Ishikawa (cell line): ENCODE data around the gene ERG.

ENCODE experiments used
- CEBPB ChIP-seq: IDR thresholded peaks from 2 replicates; pipeline ENCODE4 v1.6.1; 2012
- CREB1 ChIP-seq: IDR thresholded peaks from 2 replicates; pipeline ENCODE4 v1.6.1; 2012; ENCODE audit warnings: low read depth
- EGR1 ChIP-seq: IDR thresholded peaks from 2 replicates; pipeline ENCODE4 v1.6.1; 2012
- EP300 ChIP-seq: IDR thresholded peaks from 2 replicates; pipeline ENCODE4 v1.6.1; 2012; ENCODE audit warnings: borderline replicate concordance
- FOXM1 ChIP-seq: IDR thresholded peaks from 2 replicates; pipeline ENCODE4 v1.6.1; 2012; ENCODE audit warnings: low read depth, borderline replicate concordance
- MAX ChIP-seq: IDR thresholded peaks from 2 replicates; pipeline ENCODE4 v1.6.1; 2012
- NFIC ChIP-seq: IDR thresholded peaks from 2 replicates; pipeline ENCODE4 v1.6.1; 2012
- RAD21 ChIP-seq: IDR thresholded peaks from 2 replicates; pipeline ENCODE4 v1.6.1; 2012; ENCODE audit warnings: low read depth
- REST ChIP-seq: IDR thresholded peaks from 2 replicates; pipeline ENCODE4 v1.6.1; 2012; ENCODE audit warnings: low read depth, mild to moderate bottlenecking
- TAF1 ChIP-seq: IDR thresholded peaks from 2 replicates; pipeline ENCODE4 v1.6.1; 2012; ENCODE audit warnings: low read depth, mild to moderate bottlenecking
- TCF12 ChIP-seq: IDR thresholded peaks from 2 replicates; pipeline ENCODE4 v1.6.1; 2012; ENCODE audit warnings: low read depth
- TEAD4 ChIP-seq: IDR thresholded peaks from 2 replicates; pipeline ENCODE4 v1.6.1; 2012
- YY1 ChIP-seq: IDR thresholded peaks from 2 replicates; pipeline ENCODE4 v1.6.1; 2012; ENCODE audit warnings: low read depth
- ZBTB7A ChIP-seq: IDR thresholded peaks from 2 replicates; pipeline ENCODE4 v1.6.1; 2012; ENCODE audit warnings: low read depth
- TF ChIP-seq, protein P1 (sequence below): IDR thresholded peaks from 2 replicates; pipeline ENCODE4 v1.6.1; 2012

ERG gene

GRCh38 chr21:38430401-38430984, 67.8 kb downstream of the ERG start:
- TF ChIP-seq FOXM1 (no peak), CEBPB (no peak), TCF12 (no peak)

DNA sequence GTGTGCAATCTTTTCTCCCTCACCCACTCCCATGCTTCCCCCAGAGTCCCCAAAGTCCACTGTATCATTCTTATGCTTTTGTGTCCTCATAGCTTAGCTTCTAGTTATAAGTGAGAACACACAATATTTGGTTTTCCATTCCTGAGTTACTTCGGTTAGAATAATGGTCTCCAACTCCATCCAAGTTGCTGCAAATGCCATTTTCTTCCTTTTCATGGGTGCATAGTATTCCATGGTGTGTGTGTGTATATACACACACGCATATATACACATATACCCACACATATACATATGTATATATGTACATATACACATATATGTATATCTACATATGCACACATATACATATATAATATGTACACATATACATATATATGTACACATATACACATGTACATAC, 69.3 kb downstream of the ERG start:
- TF ChIP-seq TAF1 (no peak), RAD21 (no peak), FOXM1 (no peak), NFIC (no peak), CREB1 (no peak), YY1 (no peak), EP300 (no peak), EGR1 (no peak), ZBTB7A (no peak)
- TF ChIP-seq, protein P1, sequence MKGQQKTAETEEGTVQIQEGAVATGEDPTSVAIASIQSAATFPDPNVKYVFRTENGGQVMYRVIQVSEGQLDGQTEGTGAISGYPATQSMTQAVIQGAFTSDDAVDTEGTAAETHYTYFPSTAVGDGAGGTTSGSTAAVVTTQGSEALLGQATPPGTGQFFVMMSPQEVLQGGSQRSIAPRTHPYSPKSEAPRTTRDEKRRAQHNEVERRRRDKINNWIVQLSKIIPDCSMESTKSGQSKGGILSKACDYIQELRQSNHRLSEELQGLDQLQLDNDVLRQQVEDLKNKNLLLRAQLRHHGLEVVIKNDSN, result no peak

DNA sequence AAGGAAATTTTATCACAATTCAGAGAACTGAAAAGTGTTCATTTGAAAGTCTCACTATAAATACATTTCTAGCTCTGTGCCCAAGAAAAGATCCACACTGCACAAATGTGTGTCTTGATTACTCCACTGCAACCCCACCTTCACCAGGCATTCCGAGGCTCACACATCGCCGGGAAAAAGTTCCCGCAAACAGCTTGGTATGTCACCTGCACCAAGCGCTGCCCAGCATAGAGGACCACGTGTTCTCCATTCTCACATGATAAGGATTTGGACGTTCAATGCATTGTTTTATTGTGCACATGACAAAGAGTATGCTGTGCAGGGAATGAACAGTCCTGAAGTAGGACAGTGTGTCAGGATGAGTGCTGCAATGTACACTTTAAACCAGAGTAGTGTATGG, 70.1 kb downstream of the ERG start:
- TF ChIP-seq ZBTB7A (no peak), FOXM1 (no peak), RAD21 (no peak), TEAD4 (no peak), TCF12 (no peak), TAF1 (no peak), EGR1 (no peak), YY1 (no peak), CREB1 (no peak), NFIC (no peak)
- TF ChIP-seq, protein P1, result no peak

DNA sequence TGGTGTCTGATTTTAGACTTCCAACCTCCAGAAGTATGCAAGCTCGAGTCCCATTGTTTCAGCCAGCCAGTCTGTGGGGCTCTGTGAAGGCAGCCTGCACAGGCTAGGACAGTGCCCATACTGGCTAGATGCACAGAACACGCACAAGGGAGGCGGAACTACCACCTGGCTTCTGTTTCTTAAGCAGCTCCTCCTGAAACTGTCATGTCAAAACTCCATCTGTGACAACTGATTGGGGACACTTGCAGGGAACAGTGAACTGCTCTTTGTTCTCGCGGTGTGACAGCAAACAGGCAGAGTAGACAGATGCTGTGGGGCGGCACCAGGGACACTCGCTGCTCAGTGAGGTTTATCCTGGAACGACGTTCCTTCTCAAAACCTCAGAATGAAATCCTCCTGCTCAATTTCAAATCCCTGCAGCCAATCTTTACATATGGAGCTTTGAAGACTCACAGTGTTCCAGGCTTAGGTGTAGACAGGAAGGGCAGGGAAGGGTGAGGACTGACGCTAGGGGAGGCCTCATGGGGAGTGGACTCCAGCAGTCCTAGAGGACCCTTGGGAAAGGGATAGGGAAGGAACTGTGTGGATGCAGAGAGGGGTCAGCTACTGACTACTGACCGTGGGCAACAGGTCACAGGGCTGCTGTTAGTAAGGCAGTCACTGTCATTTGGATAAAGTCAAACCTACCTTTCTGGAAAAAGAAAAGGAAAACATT, 73.8 kb downstream of the ERG start:
- TF ChIP-seq FOXM1 (no peak), TAF1 (no peak), TEAD4 (no peak), CREB1 (no peak), YY1 (no peak), CEBPB (no peak), RAD21 (no peak), NFIC (no peak), ZBTB7A (no peak), EGR1 (no peak), EP300 (no peak), REST (no peak), TCF12 (no peak), MAX (no peak)
- TF ChIP-seq, protein P1, result no peak

- TF ChIP-seq FOXM1, result no peak
- TF ChIP-seq EP300, result no peak
- no peak for TF ChIP-seq NFIC
Observed at GRCh38 chr21:38422082-38422481, 76.2 kb downstream of the ERG start.

- no peak for TF ChIP-seq CEBPB
- TF ChIP-seq TEAD4, result no peak
- no peak for TF ChIP-seq YY1
- no peak for TF ChIP-seq EP300
- no peak for TF ChIP-seq FOXM1
- TF ChIP-seq MAX, result no peak
- TF ChIP-seq RAD21, result no peak
Observed at GRCh38 chr21:38420140-38420539, 78.1 kb downstream of the ERG start.

DNA sequence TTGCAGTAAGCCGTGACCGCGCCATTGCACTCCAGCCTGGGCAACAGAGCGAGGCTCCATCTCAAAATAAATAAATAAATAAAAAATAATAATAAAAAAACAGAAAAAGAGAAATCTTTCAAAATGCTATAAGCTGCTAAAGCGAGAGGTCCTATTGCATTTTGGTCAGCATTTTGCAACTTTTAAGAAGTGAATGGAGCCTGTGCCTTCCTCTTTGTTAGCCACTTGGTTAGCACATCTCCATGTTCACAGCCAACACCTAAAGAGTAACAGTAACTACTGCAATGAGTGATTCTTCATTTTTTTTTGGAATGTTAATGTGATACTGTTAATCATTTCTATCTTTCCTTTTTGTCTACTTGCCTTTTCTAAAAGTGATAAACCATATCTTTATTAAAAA, 80.6 kb downstream of the ERG start:
- TF ChIP-seq EP300 (no peak), REST (no peak), TEAD4 (no peak), TAF1 (no peak), FOXM1 (no peak), ZBTB7A (no peak), NFIC (no peak), CREB1 (no peak), YY1 (no peak), CEBPB (no peak)
